ENCODE results near the gene SART1. TPM values are rescaled to one million over a fixed set of nuclear protein-coding genes. Genes with fewer than 3 reads are reported as not detected.

SART1 gene
- total RNA-seq, 4 donors from 2014 or later, result 12.0 to 55.2 (median 33.3) TPM

- TF ChIP-seq POLR2A (IDR thresholded peaks at IDR 0.05) (no peak), CTCF (IDR thresholded peaks at IDR 0.05 in 4 of 5, conservative IDR thresholded peaks at IDR 0.05 in 1 of 5) (no peak)
- H3K27me3 ChIP-seq, result peaks cover 0 to 6% (median 0%) of the 10 kb centered on the region in 3 donors
- in situ Hi-C loops (cut with MboI; ENCODE audit: low sequenced_read_pairs in 4 of 4) (no loop called here), intact Hi-C loops (cut with DNase I; ENCODE audit: low total_unique reads) (no loop called here)
- H3K4me1 ChIP-seq, result no peaks in the 10 kb centered on the region
- no peak for DNase-seq
- no peak overlapping the region for H3K4me3 ChIP-seq
- ATAC-seq, result no peak
- no peaks in the 10 kb centered on the region for H3K9me3 ChIP-seq
- no peaks in the 10 kb centered on the region for H3K36me3 ChIP-seq
- H3K27ac ChIP-seq, result no peak overlapping the region
These were observed 29.6 kb upstream of the SART1 start for GRCh38 chr11:65931773-65932557.

- no peak overlapping the region for H3K27ac ChIP-seq
- no peaks in the 10 kb centered on the region for H3K4me1 ChIP-seq
- no peaks in the 10 kb centered on the region for H3K36me3 ChIP-seq
- no peak overlapping the region for H3K4me3 ChIP-seq
- H3K27me3 ChIP-seq, result peaks cover 0 to 6% (median 0%) of the 10 kb centered on the region in 3 donors
- intact Hi-C loops (cut with DNase I; ENCODE audit: low total_unique reads) (no loop called here), in situ Hi-C loops (cut with MboI; ENCODE audit: low sequenced_read_pairs in 4 of 4) (no loop called here)
- TF ChIP-seq CTCF (IDR thresholded peaks at IDR 0.05 in 4 of 5, conservative IDR thresholded peaks at IDR 0.05 in 1 of 5) (no peak), POLR2A (IDR thresholded peaks at IDR 0.05) (no peak)
- no peak for DNase-seq
- no peaks in the 10 kb centered on the region for H3K9me3 ChIP-seq
- ATAC-seq, result no peak
These were observed 29.0 kb upstream of the SART1 start for GRCh38 chr11:65932558-65932919.

- in situ Hi-C loops (cut with MboI; ENCODE audit: low sequenced_read_pairs in 4 of 4), result no loop called here
- no peaks in the 10 kb centered on the region for H3K36me3 ChIP-seq
- peaks cover 0 to 6% (median 0%) of the 10 kb centered on the region in 3 donors for H3K27me3 ChIP-seq
- no peak overlapping the region for H3K27ac ChIP-seq
- no peak overlapping the region for H3K4me3 ChIP-seq
- DNase-seq, result no peak
- no peaks in the 10 kb centered on the region for H3K4me1 ChIP-seq
- TF ChIP-seq CTCF (IDR thresholded peaks at IDR 0.05 in 4 of 5, conservative IDR thresholded peaks at IDR 0.05 in 1 of 5) (no peak), POLR2A (IDR thresholded peaks at IDR 0.05) (no peak)
- intact Hi-C loops (cut with DNase I; ENCODE audit: low total_unique reads), result no loop called here
- ATAC-seq, result no peak
- H3K9me3 ChIP-seq, result no peaks in the 10 kb centered on the region
These were observed 27.5 kb upstream of the SART1 start for GRCh38 chr11:65934014-65934413.

GRCh38 chr11:65937766-65938165, 23.8 kb upstream of the SART1 start:
- intact Hi-C loops (cut with DNase I; ENCODE audit: low total_unique reads), result no loop called here
- Histone ChIP-seq H3K27me3 (peaks cover 0 to 6% (median 2%) of the 10 kb centered on the region in 3 donors), H3K4me3 (no peak overlapping the region), H3K27ac (no peak overlapping the region), H3K36me3 (no peaks in the 10 kb centered on the region), H3K9me3 (no peaks in the 10 kb centered on the region), H3K4me1 (no peaks in the 10 kb centered on the region)
- DNase-seq (no peak), ATAC-seq (no peak)
- TF ChIP-seq POLR2A (IDR thresholded peaks at IDR 0.05), result no peak
- TF ChIP-seq CTCF (IDR thresholded peaks at IDR 0.05 in 4 of 5, conservative IDR thresholded peaks at IDR 0.05 in 1 of 5), result no peak
- in situ Hi-C loops (cut with MboI; ENCODE audit: low sequenced_read_pairs in 4 of 4), result no loop called here

Data from gastrocnemius medialis (tissue), 4 donors.